HepG2 (cell line): ENCODE data around the gene DISP2. TPM values are rescaled to one million over a fixed set of nuclear protein-coding genes. Genes with fewer than 3 reads are reported as not detected.

Experiments used
- EHMT2 ChIP-seq: fragments of 200-600 bp; sonication (generic); IDR thresholded peaks from 2 replicates; pipeline ENCODE4 v1.7.0; 2017; ENCODE audit warnings: antibody characterized with exemption, low read depth, low read length, borderline replicate concordance
- GTF3A ChIP-seq: sonication (generic); formaldehyde crosslinking; conservative IDR thresholded peaks from 2 replicates; pipeline ENCODE4 v1.4.0; 2020; ENCODE audit warnings: mild to moderate bottlenecking, missing genetic modification reagents
- HMG20B ChIP-seq: conservative IDR thresholded peaks from 2 replicates; pipeline ENCODE4 v1.6.1; 2016; ENCODE audit warnings: missing genetic modification reagents, missing compliant biosample characterization
- KAT2B ChIP-seq: fragments of 150-350 bp; IDR thresholded peaks from 2 replicates; pipeline ENCODE4 v1.6.1; 2014; ENCODE audit warnings: low read depth, low read length, borderline replicate concordance
- MATR3 ChIP-seq: sonication (generic); formaldehyde crosslinking; IDR thresholded peaks from 2 replicates; pipeline ENCODE4 v1.4.0; 2020; ENCODE audit warnings: missing genetic modification reagents
- MTA1 ChIP-seq: sonication (generic); formaldehyde crosslinking; IDR thresholded peaks from 2 replicates; pipeline ENCODE4 v1.4.0; 2020; ENCODE audit warnings: missing genetic modification reagents, mild to moderate bottlenecking, borderline replicate concordance
- NR2F2 ChIP-seq: IDR thresholded peaks from 2 replicates; pipeline ENCODE4 v1.6.1; 2012; ENCODE audit warnings: low read depth, inconsistent platforms, borderline replicate concordance
- NR2F6 ChIP-seq, 2 experiments: IDR thresholded peaks; 2 replicates each; pipeline ENCODE4 v1.6.1; 2016; ENCODE audit warnings: antibody characterized with exemption in 1 of 2, mild to moderate bottlenecking in 1 of 2
- PLRG1 ChIP-seq: fragments of 450-650 bp; conservative IDR thresholded peaks from 2 replicates; pipeline ENCODE4 v1.6.1; 2016
- REXO4 ChIP-seq: sonication (generic); formaldehyde crosslinking; IDR thresholded peaks from 2 replicates; pipeline ENCODE4 v1.8.0; 2022; ENCODE audit warnings: missing genetic modification reagents, mild to moderate bottlenecking, borderline replicate concordance
- RFXANK ChIP-seq: IDR thresholded peaks from 2 replicates; pipeline ENCODE4 v1.6.1; 2016
- SP5 ChIP-seq: IDR thresholded peaks from 2 replicates; pipeline ENCODE4 v1.6.1; 2016; ENCODE audit warnings: low read depth, borderline replicate concordance
- ZNF468 ChIP-seq: sonication (generic); formaldehyde crosslinking; IDR thresholded peaks from 2 replicates; pipeline ENCODE4 v1.8.0; 2022; ENCODE audit warnings: mild to moderate bottlenecking, moderate library complexity, missing genetic modification reagents
- ZNF562 ChIP-seq: sonication (generic); formaldehyde crosslinking; IDR thresholded peaks from 2 replicates; pipeline ENCODE4 v1.8.0; 2022; ENCODE audit warnings: missing genetic modification reagents, borderline replicate concordance
- polyA plus RNA-seq, 8 experiments: library from polyadenylated mRNA; depleted of rRNA in 3 of 8; stranded (reverse) in 7 of 8; unstranded in 1 of 8; fragments of >200 nt; fragmentation: Illumina TruSeq in 4 of 8; extraction: Trizol in 4 of 8; gene quantifications; 2 replicates each; pipeline versions ENCODE4 v1.2.1 to v1.2.3, GENCODE V29; 2011 to 2016; ENCODE audit warnings: low read depth in 4 of 8, missing spikeins in 1 of 8, mixed read lengths in 1 of 8; ENCODE audit not compliant: insufficient read depth in 1 of 8
- total RNA-seq, 5 experiments: library from RNA; depleted of rRNA; stranded (reverse); fragments of >200 nt; fragmentation: Illumina TruSeq; extraction: Trizol; gene quantifications; 2 replicates each; pipeline ENCODE4 v1.2.3, GENCODE V29; 2016; ENCODE audit warnings: low read depth in 1 of 5
- TF ChIP-seq, protein P1 (sequence below): sonication (generic); formaldehyde crosslinking; IDR thresholded peaks from 2 replicates; pipeline ENCODE4 v1.4.0; 2020; ENCODE audit warnings: low read depth, mild to moderate bottlenecking, missing genetic modification reagents
- TF ChIP-seq, protein P2 (sequence below): sonication (generic); formaldehyde crosslinking; IDR thresholded peaks from 2 replicates; pipeline ENCODE4 v1.4.0; 2020; ENCODE audit warnings: missing genetic modification reagents, borderline replicate concordance
- TF ChIP-seq, protein P3 (sequence below): sonication (generic); formaldehyde crosslinking; IDR thresholded peaks from 2 replicates; pipeline ENCODE4 v1.5.0; 2020; ENCODE audit warnings: missing genetic modification reagents
- TF ChIP-seq, protein P4 (sequence below): sonication (generic); formaldehyde crosslinking; IDR thresholded peaks from 2 replicates; pipeline ENCODE4 v1.4.0; 2020; ENCODE audit warnings: missing genetic modification reagents
- TF ChIP-seq, protein P5 (sequence below): sonication (generic); formaldehyde crosslinking; IDR thresholded peaks from 2 replicates; pipeline ENCODE4 v1.5.1; 2020; ENCODE audit warnings: missing genetic modification reagents, mild to moderate bottlenecking, borderline replicate concordance
- TF ChIP-seq, protein P6 (sequence below): sonication (generic); formaldehyde crosslinking; IDR thresholded peaks from 2 replicates; pipeline ENCODE4 v1.4.0; 2020; ENCODE audit warnings: missing genetic modification reagents

Gene DISP2
- total and polyA plus RNA-seq, 2 of the 13 experiments (the other 11 are each of a cell fraction or from before 2014, with no cell fraction given): 0.09 to 0.32 TPM

DNA sequence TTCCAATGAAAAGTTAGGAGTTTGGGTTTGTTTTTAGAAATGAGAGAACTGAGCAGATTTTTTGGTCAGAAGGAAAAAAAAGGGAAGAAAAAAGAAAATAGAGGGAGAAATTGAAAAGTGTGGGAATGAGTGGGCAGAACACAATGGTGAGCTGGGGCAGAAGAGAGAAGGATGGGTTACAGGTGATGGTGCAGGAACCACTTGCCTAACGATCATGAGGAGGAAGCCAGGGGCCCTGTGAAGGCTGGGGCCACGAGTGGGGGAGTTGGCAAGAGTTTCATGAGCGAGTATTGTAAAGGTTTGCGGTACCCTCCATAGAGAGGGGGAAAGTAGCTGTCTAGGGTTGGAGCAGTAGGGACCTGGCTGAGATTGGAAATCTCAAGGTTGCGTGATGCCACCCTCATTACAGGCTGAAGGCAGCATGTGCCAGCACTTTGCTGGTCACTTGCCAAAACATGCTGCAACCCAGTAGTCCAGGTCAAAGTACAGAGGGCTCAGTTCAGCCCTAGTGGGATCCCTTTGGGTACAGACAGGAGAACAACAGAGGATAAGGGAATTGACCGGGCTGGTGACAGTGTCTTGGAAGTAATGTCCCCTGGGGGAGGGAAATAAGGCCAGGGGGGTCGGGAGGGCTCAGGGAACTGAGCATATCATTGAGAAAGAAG, 54.2 kb downstream of the DISP2 start (continued):
- TF ChIP-seq, protein P1, sequence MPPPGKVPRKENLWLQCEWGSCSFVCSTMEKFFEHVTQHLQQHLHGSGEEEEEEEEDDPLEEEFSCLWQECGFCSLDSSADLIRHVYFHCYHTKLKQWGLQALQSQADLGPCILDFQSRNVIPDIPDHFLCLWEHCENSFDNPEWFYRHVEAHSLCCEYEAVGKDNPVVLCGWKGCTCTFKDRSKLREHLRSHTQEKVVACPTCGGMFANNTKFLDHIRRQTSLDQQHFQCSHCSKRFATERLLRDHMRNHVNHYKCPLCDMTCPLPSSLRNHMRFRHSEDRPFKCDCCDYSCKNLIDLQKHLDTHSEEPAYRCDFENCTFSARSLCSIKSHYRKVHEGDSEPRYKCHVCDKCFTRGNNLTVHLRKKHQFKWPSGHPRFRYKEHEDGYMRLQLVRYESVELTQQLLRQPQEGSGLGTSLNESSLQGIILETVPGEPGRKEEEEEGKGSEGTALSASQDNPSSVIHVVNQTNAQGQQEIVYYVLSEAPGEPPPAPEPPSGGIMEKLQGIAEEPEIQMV: no peak
- TF ChIP-seq ZNF562 (CRISPR knock-in tag) (no peak), NR2F2 (no peak), EHMT2 (no peak), REXO4 (CRISPR knock-in tag) (no peak), KAT2B (no peak), NR2F6 (IDR thresholded peaks at IDR 0.05) (0 out of 2 replicates have a peak, but pooled peaks have one; percentile 21), NR2F6 (CRISPR knock-in tag; IDR thresholded peaks at IDR 0.05) (peak; percentile 38; the same call in 1 of the 2 replicates), SP5 (CRISPR knock-in tag) (no peak), RFXANK (no peak), HMG20B (no peak), MATR3 (CRISPR knock-in tag) (no peak), MTA1 (no peak), ZNF468 (CRISPR knock-in tag) (no peak), PLRG1 (no peak), GTF3A (no peak)
- TF ChIP-seq, protein P2, sequence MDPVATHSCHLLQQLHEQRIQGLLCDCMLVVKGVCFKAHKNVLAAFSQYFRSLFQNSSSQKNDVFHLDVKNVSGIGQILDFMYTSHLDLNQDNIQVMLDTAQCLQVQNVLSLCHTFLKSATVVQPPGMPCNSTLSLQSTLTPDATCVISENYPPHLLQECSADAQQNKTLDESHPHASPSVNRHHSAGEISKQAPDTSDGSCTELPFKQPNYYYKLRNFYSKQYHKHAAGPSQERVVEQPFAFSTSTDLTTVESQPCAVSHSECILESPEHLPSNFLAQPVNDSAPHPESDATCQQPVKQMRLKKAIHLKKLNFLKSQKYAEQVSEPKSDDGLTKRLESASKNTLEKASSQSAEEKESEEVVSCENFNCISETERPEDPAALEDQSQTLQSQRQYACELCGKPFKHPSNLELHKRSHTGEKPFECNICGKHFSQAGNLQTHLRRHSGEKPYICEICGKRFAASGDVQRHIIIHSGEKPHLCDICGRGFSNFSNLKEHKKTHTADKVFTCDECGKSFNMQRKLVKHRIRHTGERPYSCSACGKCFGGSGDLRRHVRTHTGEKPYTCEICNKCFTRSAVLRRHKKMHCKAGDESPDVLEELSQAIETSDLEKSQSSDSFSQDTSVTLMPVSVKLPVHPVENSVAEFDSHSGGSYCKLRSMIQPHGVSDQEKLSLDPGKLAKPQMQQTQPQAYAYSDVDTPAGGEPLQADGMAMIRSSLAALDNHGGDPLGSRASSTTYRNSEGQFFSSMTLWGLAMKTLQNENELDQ: no peak
- TF ChIP-seq, protein P3, sequence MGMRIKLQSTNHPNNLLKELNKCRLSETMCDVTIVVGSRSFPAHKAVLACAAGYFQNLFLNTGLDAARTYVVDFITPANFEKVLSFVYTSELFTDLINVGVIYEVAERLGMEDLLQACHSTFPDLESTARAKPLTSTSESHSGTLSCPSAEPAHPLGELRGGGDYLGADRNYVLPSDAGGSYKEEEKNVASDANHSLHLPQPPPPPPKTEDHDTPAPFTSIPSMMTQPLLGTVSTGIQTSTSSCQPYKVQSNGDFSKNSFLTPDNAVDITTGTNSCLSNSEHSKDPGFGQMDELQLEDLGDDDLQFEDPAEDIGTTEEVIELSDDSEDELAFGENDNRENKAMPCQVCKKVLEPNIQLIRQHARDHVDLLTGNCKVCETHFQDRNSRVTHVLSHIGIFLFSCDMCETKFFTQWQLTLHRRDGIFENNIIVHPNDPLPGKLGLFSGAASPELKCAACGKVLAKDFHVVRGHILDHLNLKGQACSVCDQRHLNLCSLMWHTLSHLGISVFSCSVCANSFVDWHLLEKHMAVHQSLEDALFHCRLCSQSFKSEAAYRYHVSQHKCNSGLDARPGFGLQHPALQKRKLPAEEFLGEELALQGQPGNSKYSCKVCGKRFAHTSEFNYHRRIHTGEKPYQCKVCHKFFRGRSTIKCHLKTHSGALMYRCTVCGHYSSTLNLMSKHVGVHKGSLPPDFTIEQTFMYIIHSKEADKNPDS (CRISPR knock-in tag): no peak
- TF ChIP-seq, protein P4, sequence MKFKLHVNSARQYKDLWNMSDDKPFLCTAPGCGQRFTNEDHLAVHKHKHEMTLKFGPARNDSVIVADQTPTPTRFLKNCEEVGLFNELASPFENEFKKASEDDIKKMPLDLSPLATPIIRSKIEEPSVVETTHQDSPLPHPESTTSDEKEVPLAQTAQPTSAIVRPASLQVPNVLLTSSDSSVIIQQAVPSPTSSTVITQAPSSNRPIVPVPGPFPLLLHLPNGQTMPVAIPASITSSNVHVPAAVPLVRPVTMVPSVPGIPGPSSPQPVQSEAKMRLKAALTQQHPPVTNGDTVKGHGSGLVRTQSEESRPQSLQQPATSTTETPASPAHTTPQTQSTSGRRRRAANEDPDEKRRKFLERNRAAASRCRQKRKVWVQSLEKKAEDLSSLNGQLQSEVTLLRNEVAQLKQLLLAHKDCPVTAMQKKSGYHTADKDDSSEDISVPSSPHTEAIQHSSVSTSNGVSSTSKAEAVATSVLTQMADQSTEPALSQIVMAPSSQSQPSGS: peak; percentile 82
- TF ChIP-seq, protein P5, sequence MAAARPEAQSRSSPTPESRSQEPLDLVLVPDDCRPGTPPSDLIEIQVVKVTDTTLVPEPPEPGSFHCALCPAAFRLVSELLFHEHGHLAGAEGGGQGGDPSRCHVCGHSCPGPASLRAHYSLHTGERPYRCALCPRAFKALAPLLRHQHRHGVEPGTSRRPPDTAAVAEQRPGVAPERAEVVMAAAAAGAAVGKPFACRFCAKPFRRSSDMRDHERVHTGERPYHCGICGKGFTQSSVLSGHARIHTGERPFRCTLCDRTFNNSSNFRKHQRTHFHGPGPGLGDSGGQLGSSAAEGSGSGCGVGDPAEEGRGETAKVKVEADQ: no peak
- TF ChIP-seq, protein P6, sequence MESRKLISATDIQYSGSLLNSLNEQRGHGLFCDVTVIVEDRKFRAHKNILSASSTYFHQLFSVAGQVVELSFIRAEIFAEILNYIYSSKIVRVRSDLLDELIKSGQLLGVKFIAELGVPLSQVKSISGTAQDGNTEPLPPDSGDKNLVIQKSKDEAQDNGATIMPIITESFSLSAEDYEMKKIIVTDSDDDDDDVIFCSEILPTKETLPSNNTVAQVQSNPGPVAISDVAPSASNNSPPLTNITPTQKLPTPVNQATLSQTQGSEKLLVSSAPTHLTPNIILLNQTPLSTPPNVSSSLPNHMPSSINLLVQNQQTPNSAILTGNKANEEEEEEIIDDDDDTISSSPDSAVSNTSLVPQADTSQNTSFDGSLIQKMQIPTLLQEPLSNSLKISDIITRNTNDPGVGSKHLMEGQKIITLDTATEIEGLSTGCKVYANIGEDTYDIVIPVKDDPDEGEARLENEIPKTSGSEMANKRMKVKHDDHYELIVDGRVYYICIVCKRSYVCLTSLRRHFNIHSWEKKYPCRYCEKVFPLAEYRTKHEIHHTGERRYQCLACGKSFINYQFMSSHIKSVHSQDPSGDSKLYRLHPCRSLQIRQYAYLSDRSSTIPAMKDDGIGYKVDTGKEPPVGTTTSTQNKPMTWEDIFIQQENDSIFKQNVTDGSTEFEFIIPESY (CRISPR knock-in tag): no peak
